ENCODE measurements around the gene RAP2B.

Gene RAP2B

GRCh38 chr3:153195349-153195879, 33.4 kb downstream of the RAP2B start:
- Mint-ChIP-seq H3K4me1 (no peaks in the 10 kb centered on the region), H3K9me3 (no peaks in the 10 kb centered on the region), H3K36me3 (no peaks in the 10 kb centered on the region), H3K27me3 (no peaks in the 10 kb centered on the region), H3K4me3 (no peak overlapping the region), H3K27ac (no peak overlapping the region)
- ATAC-seq (replicated peaks) (no peak), DNase-seq (no peak)

GRCh38 chr3:153209596-153209995, 47.6 kb downstream of the RAP2B start:
- no peaks in the 10 kb centered on the region for H3K9me3 Mint-ChIP-seq
- no peaks in the 10 kb centered on the region for H3K4me1 Mint-ChIP-seq
- no peak for ATAC-seq (replicated peaks)
- no peaks in the 10 kb centered on the region for H3K27me3 Mint-ChIP-seq
- no peak overlapping the region for H3K4me3 Mint-ChIP-seq
- H3K27ac Mint-ChIP-seq: no peak overlapping the region
- no peaks in the 10 kb centered on the region for H3K36me3 Mint-ChIP-seq
- DNase-seq: no peak

GRCh38 chr3:153210146-153210545, 48.1 kb downstream of the RAP2B start:
- no peak overlapping the region for H3K27ac Mint-ChIP-seq
- H3K27me3 Mint-ChIP-seq: no peaks in the 10 kb centered on the region
- no peak overlapping the region for H3K4me3 Mint-ChIP-seq

GRCh38 chr3:153210660-153211059, 48.6 kb downstream of the RAP2B start:
- no peaks in the 10 kb centered on the region for H3K27me3 Mint-ChIP-seq
- no peaks in the 10 kb centered on the region for H3K9me3 Mint-ChIP-seq
- H3K36me3 Mint-ChIP-seq: no peaks in the 10 kb centered on the region
- H3K27ac Mint-ChIP-seq: no peak overlapping the region
- no peaks in the 10 kb centered on the region for H3K4me1 Mint-ChIP-seq
- DNase-seq: no peak
- no peak for ATAC-seq (replicated peaks)
- no peak overlapping the region for H3K4me3 Mint-ChIP-seq

More at GRCh38 chr3:153210146-153210545, 48.1 kb downstream of the RAP2B start:
- no peak for DNase-seq
- H3K4me1 Mint-ChIP-seq: no peaks in the 10 kb centered on the region
- ATAC-seq (replicated peaks): no peak
- H3K9me3 Mint-ChIP-seq: no peaks in the 10 kb centered on the region
- H3K36me3 Mint-ChIP-seq: no peaks in the 10 kb centered on the region

- ATAC-seq (replicated peaks) (no peak), DNase-seq (no peak)
- no peak overlapping the region for H3K27ac Mint-ChIP-seq
- no peak overlapping the region for H3K4me3 Mint-ChIP-seq
- H3K36me3 Mint-ChIP-seq: no peaks in the 10 kb centered on the region
- H3K27me3 Mint-ChIP-seq: no peaks in the 10 kb centered on the region
- peaks cover 6 to 12% of the 10 kb centered on the region in 2 donors for H3K4me1 Mint-ChIP-seq
- no peaks in the 10 kb centered on the region for H3K9me3 Mint-ChIP-seq
These were observed 53.5 kb downstream of the RAP2B start for GRCh38 chr3:153215497-153215896.

GRCh38 chr3:153215966-153216365, 53.9 kb downstream of the RAP2B start:
- no peak for ATAC-seq (replicated peaks)
- no peak overlapping the region for H3K27ac Mint-ChIP-seq
- H3K36me3 Mint-ChIP-seq: no peaks in the 10 kb centered on the region
- peaks cover 6 to 12% of the 10 kb centered on the region in 2 donors for H3K4me1 Mint-ChIP-seq
- H3K9me3 Mint-ChIP-seq: no peaks in the 10 kb centered on the region
- DNase-seq: no peak
- H3K27me3 Mint-ChIP-seq: no peaks in the 10 kb centered on the region
- H3K4me3 Mint-ChIP-seq: no peak overlapping the region

- ATAC-seq (replicated peaks): no peak
- no peak overlapping the region for H3K4me3 Mint-ChIP-seq
- H3K9me3 Mint-ChIP-seq: no peaks in the 10 kb centered on the region
- H3K27me3 Mint-ChIP-seq: no peaks in the 10 kb centered on the region
- no peaks in the 10 kb centered on the region for H3K36me3 Mint-ChIP-seq
- H3K27ac Mint-ChIP-seq: no peak overlapping the region
- no peak for DNase-seq
- peaks cover 9 to 19% of the 10 kb centered on the region in 2 donors for H3K4me1 Mint-ChIP-seq
These were observed 54.9 kb downstream of the RAP2B start for GRCh38 chr3:153216928-153217327.

- Mint-ChIP-seq H3K4me1 (peaks cover 11 to 26% of the 10 kb centered on the region in 2 donors), H3K27me3 (no peaks in the 10 kb centered on the region), H3K4me3 (no peak overlapping the region)
These were observed 57.1 kb downstream of the RAP2B start for GRCh38 chr3:153219146-153219545.

More at GRCh38 chr3:153219146-153219545, 57.1 kb downstream of the RAP2B start:
- H3K27ac Mint-ChIP-seq: no peak overlapping the region
- DNase-seq: no peak
- H3K36me3 Mint-ChIP-seq: no peaks in the 10 kb centered on the region
- no peak for ATAC-seq (replicated peaks)
- H3K9me3 Mint-ChIP-seq: no peaks in the 10 kb centered on the region
